Peyer's patch (tissue), 4 donors: Measurements from ENCODE around the gene POLDIP3.

Source experiments
- CTCF ChIP-seq, 6 experiments: fragments of 450-650 bp in 4 of 6; fragments of 200-600 bp in 2 of 6; sonication (generic) in 1 of 6; IDR thresholded peaks; one replicate each; pipeline ENCODE4 v1.5.1; 2017 to 2019; ENCODE audit warnings: antibody characterized with exemption in 6 of 6, mild to moderate bottlenecking in 3 of 6, moderate library complexity in 1 of 6
- POLR2A ChIP-seq, 2 donors: fragments of 450-650 bp; IDR thresholded peaks; one replicate each; pipeline ENCODE4 v1.5.1; 2017; ENCODE audit warnings: antibody characterized with exemption in 2 of 2, mild to moderate bottlenecking in 2 of 2, moderate library complexity in 2 of 2

GRCh38 chr22:42635531-42635930 is 20.8 kb upstream of the POLDIP3 start:
- no peak for TF ChIP-seq CTCF (IDR thresholded peaks at IDR 0.05)
- no peak for TF ChIP-seq POLR2A (IDR thresholded peaks at IDR 0.05)
